K562 (cell line): ENCODE results near the gene PREX1. TPM values are rescaled to one million over a fixed set of nuclear protein-coding genes. Genes with fewer than 3 reads are reported as not detected.

Experiments used
- ATAC-seq: fragments of 200-7000 bp; cut with Tn5 transposase; 3 replicates; pipeline ENCODE4 v1.9.1; 2020; ENCODE audit warnings: moderate library complexity
- BruUV-seq: library from RNA; stranded (reverse); fragments of 400-500 nt; replicated peaks from 2 replicates; lab custom pipeline; 2021; lab: Mats Ljungman, UMichigan
- CTCF ChIA-PET: fragments of 300-600 bp; formaldehyde crosslinking; extraction: SDS; loops from one replicate; lab custom pipeline; 2021; ENCODE audit warnings: low intra/inter-chr PET ratio; lab: Yijun Ruan, JAX
- POLR2A ChIA-PET: fragments of 300-600, 350-650 bp; sonication (Branson Sonifier 250); formaldehyde crosslinking; extraction: SDS; loops from one replicate; lab custom pipeline; 2021; ENCODE audit warnings: antibody characterized with exemption, inconsistent platforms; lab: Yijun Ruan, JAX
- DNase-seq, 4 experiments: peaks; one replicate each; pipeline versions ENCODE4 v3.0.0 to v3.0.0-alpha.2; 2011 to 2018; ENCODE audit warnings: low spot score in 3 of 4, mixed read lengths in 3 of 4; ENCODE audit errors: extremely low read depth in 1 of 4
- FAIRE-seq: peaks from 2 replicates; lab custom pipeline; 2011; peaks lifted over from hg19 to GRCh38; lab: Jason Lieb, UNC
- H2AFZ ChIP-seq: 2 replicates; pipeline ENCODE4 v1.6.0; 2011; ENCODE audit warnings: low read depth, low read length, control low read depth, inconsistent platforms
- H3K27ac ChIP-seq: fragments of 200-600 bp; 3 replicates; pipeline ENCODE4 v1.8.0; 2011; ENCODE audit warnings: low read depth, mild to moderate bottlenecking, control low read depth, inconsistent platforms, low read length, moderate library complexity, mixed read lengths; ENCODE audit errors: extremely low read depth
- H3K27me3 ChIP-seq, 2 experiments: fragments of 300-600 bp in 1 of 2; 2 replicates in 1 of 2; 3 replicates in 1 of 2; pipeline versions ENCODE4 v1.6.0 to v1.8.0; 2011; ENCODE audit warnings: inconsistent platforms in 2 of 2, low read length in 2 of 2, mild to moderate bottlenecking in 1 of 2, mixed read lengths in 1 of 2, moderate library complexity in 1 of 2; ENCODE audit not compliant: control insufficient read depth in 2 of 2, insufficient read depth in 2 of 2
- H3K36me3 ChIP-seq: fragments of 300-600 bp; 3 replicates; pipeline ENCODE4 v1.8.0; 2011; ENCODE audit warnings: mild to moderate bottlenecking, low read length, inconsistent platforms; ENCODE audit not compliant: control insufficient read depth, insufficient read depth
- H3K4me1 ChIP-seq, 2 experiments: fragments of 200-600 bp in 1 of 2; replicated peaks in 1 of 2; 2 replicates in 1 of 2; 3 replicates in 1 of 2; pipeline versions ENCODE4 v1.5.1 to v1.8.0; 2011; ENCODE audit warnings: inconsistent platforms in 2 of 2, low read length in 2 of 2, mild to moderate bottlenecking in 1 of 2, mixed read lengths in 1 of 2, moderate library complexity in 1 of 2; ENCODE audit not compliant: control insufficient read depth in 2 of 2, insufficient read depth in 2 of 2
- H3K4me2 ChIP-seq: 2 replicates; pipeline ENCODE4 v1.6.1; 2011; ENCODE audit warnings: low read length, control low read depth, inconsistent platforms, mixed read lengths; ENCODE audit not compliant: insufficient read depth
- H3K4me3 ChIP-seq: fragments of 200-600 bp; sonication (generic), shearing (Covaris generic); 2 replicates; pipeline ENCODE4 v1.5.1; 2016; ENCODE audit warnings: control low read depth, inconsistent platforms
- H3K79me2 ChIP-seq: fragments of 200-600 bp; 3 replicates; pipeline ENCODE4 v1.8.0; 2011; ENCODE audit warnings: low read length, inconsistent platforms; ENCODE audit not compliant: control insufficient read depth, insufficient read depth
- H3K9ac ChIP-seq, 2 experiments: 2 replicates each; pipeline versions ENCODE4 v1.6.0 to v1.6.1; 2011; ENCODE audit warnings: low read depth in 2 of 2, low read length in 2 of 2, control low read depth in 1 of 2, inconsistent platforms in 1 of 2, mild to moderate bottlenecking in 1 of 2, mixed read lengths in 1 of 2; ENCODE audit not compliant: insufficient read depth in 1 of 2
- H3K9me1 ChIP-seq: one replicate; pipeline ENCODE4 v1.6.0; 2011; ENCODE audit warnings: inconsistent platforms, mild to moderate bottlenecking, low read length, moderate library complexity; ENCODE audit not compliant: control insufficient read depth, insufficient read depth
- H3K9me3 ChIP-seq: replicated peaks from 2 replicates; pipeline ENCODE4 v1.5.1; 2011; ENCODE audit warnings: low read depth, low read length, inconsistent platforms; ENCODE audit not compliant: control insufficient read depth, insufficient read depth
- H4K20me1 ChIP-seq: replicated peaks from 2 replicates; pipeline ENCODE4 v1.6.1; 2011; ENCODE audit warnings: low read length, inconsistent platforms, mixed read lengths; ENCODE audit not compliant: control insufficient read depth, insufficient read depth
- BCOR ChIP-seq: fragments of 450-650 bp; IDR thresholded peaks from 2 replicates; pipeline ENCODE4 v1.6.1; 2016
- HDAC2 ChIP-seq: fragments of 450-650 bp; IDR thresholded peaks from 2 replicates; pipeline ENCODE4 v1.6.1; 2016; ENCODE audit warnings: mild to moderate bottlenecking
- KDM1A ChIP-seq, 2 experiments: fragments of 450-650 bp; IDR thresholded peaks; 2 replicates each; pipeline ENCODE4 v1.6.1; 2016; ENCODE audit warnings: mild to moderate bottlenecking in 2 of 2
- NCOR1 ChIP-seq: fragments of 450-650 bp; IDR thresholded peaks from 2 replicates; pipeline ENCODE4 v1.6.1; 2016; ENCODE audit warnings: mild to moderate bottlenecking, moderate library complexity
- RBM25 ChIP-seq: fragments of 200-400 bp; formaldehyde crosslinking; IDR thresholded peaks from 2 replicates; pipeline ENCODE4 v1.6.1; 2018; ENCODE audit warnings: low read length, low read depth, moderate library complexity; ENCODE audit not compliant: severe bottlenecking
- RCOR1 ChIP-seq, 2 experiments: IDR thresholded peaks; 2 replicates each; pipeline ENCODE4 v1.6.1; 2012; ENCODE audit warnings: low read depth in 2 of 2, low read length in 2 of 2, borderline replicate concordance in 1 of 2, improper control_type of control experiment in 1 of 2
- SMARCA5 ChIP-seq: fragments of 450-650 bp; IDR thresholded peaks from 2 replicates; pipeline ENCODE4 v1.6.1; 2016
- ZFP36 ChIP-seq: fragments of 150-350 bp; IDR thresholded peaks from 2 replicates; pipeline ENCODE4 v1.6.1; 2018; ENCODE audit warnings: low read length, low read depth; ENCODE audit not compliant: partially characterized antibody
- in situ Hi-C: fragments of 300-500 bp; cut with MboI; formaldehyde crosslinking; loops from 4 replicates; pipeline ENCODE4 v1.15.0; 2018; ENCODE audit warnings: inconsistent platforms, mixed read lengths
- intact Hi-C: fragments of 100-400 bp; cut with micrococcal nuclease; formaldehyde crosslinking; loops from 2 replicates; pipeline ENCODE4 v1.14.2; 2022
- polyA plus RNA-seq, 8 experiments: library from polyadenylated mRNA; depleted of rRNA in 4 of 8; stranded (reverse) in 5 of 8; unstranded in 3 of 8; fragments of >200 nt; fragmentation: Nextera tagmentation in 2 of 8; fragmentation: Illumina TruSeq in 1 of 8; extraction: Ambion mirVana in 2 of 8; extraction: Trizol in 1 of 8; gene quantifications; 2 replicates each; pipeline versions ENCODE4 v1.2.1 to v1.2.3, GENCODE V29; 2011 to 2014; ENCODE audit warnings: inconsistent platforms in 1 of 8, missing spikeins in 1 of 8
- total RNA-seq, 7 experiments: library from RNA; depleted of rRNA in 6 of 7; stranded (reverse); fragments of >200 nt in 6 of 7; fragmentation: Illumina TruSeq in 2 of 7; extraction: Trizol in 2 of 7; gene quantifications; 2 replicates each; pipeline versions ENCODE4 v1.2.1 to v1.2.3, GENCODE V29; 2011 to 2021; ENCODE audit warnings: low replicate concordance in 1 of 7
- TF ChIP-seq, protein P1 (sequence below), 3 experiments: fragments of 200-800 bp in 1 of 3; sonication (Bioruptor generic) in 1 of 3; sonication (generic) in 1 of 3; formaldehyde crosslinking in 1 of 3; IDR thresholded peaks; 2 replicates each; pipeline versions ENCODE4 v1.6.1 to v1.8.0; 2016 to 2022; ENCODE audit warnings: mild to moderate bottlenecking in 2 of 3, missing compliant biosample characterization in 2 of 3, missing genetic modification characterization in 2 of 3, missing genetic modification reagents in 1 of 3
- TF ChIP-seq, protein P2 (sequence below): fragments of 200-800 bp; sonication (Bioruptor generic); IDR thresholded peaks from 2 replicates; pipeline ENCODE4 v1.6.1; 2016; ENCODE audit warnings: missing genetic modification characterization, missing compliant biosample characterization

Gene PREX1
- total and polyA plus RNA-seq, 9 of the 15 experiments (the other 6 are each of a cell fraction or from before 2014, with no cell fraction given): 0.37 to 10.4 (median 4.8) TPM

DNA sequence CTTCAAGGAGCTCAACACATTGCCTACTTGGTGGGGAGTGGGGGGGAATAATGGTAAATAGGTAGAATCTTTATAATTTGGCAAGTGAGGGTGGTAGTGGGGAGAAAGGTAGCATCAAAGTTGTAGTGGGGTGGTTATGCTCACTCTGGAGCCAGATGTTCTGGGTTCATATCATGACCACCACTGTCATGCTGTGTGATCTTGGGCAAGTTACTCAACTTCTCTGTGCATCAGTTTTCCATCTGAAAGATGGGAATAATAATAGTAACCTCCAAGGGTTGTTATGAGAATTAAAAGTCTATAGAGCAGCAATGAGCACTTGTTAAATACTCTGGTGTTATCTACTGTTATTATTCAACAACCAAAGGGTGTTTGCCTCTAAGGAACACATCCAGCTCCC is 22.0 kb upstream of the PREX1 start:
- POLR2A ChIA-PET: interaction anchor here (0.6 to 1.7 kb wide), 9 partner anchors 8 to 197 kb away, joined by 3 to 6 read pairs (median 3); no protein-coding TSS in a partner anchor
- no peak overlapping the region for H2AFZ ChIP-seq
- no peak overlapping the region for H3K4me2 ChIP-seq
- no peak overlapping the region for H3K27ac ChIP-seq
- BruUV-seq: no TSS peak
- ATAC-seq (no peak), FAIRE-seq (no peak), DNase-seq (no peak)
- peaks cover 14 to 20% of the 10 kb centered on the region in 2 experiments; a peak in 4 of 5 replicates for H3K4me1 ChIP-seq
- intact Hi-C loops: no loop called here
- CTCF ChIA-PET: no interaction called here
- H3K9me3 ChIP-seq: no peaks in the 10 kb centered on the region
- H3K79me2 ChIP-seq: no peaks in the 10 kb centered on the region
- H3K4me3 ChIP-seq: no peak overlapping the region
- no peaks in the 10 kb centered on the region for H4K20me1 ChIP-seq
- H3K9me1 ChIP-seq: no peaks in the 10 kb centered on the region
- H3K9ac ChIP-seq: no peak overlapping the region
- in situ Hi-C loops: no loop called here
- H3K27me3 ChIP-seq: no peaks in the 10 kb centered on the region
- peaks cover 2% of the 10 kb centered on the region; the same call in 1 of the 3 replicates for H3K36me3 ChIP-seq
- TF ChIP-seq SMARCA5 (0 out of 2 replicates have a peak, but pooled peaks have one; percentile 49), RCOR1 (IDR thresholded peaks at IDR 0.05; ENCODE audit: borderline replicate concordance in 1 of 2, low read depth in 2 of 2, low read length in 2 of 2) (peak in 1 of 2 experiments; percentile 54; a peak in 1 of 4 replicates), KDM1A (IDR thresholded peaks at IDR 0.05) (peak; percentile 66 to 78), NCOR1 (no peak), HDAC2 (0 out of 2 replicates have a peak, but pooled peaks have one; percentile 20), BCOR (peak; percentile 91), RBM25 (peak; percentile 88), ZFP36 (peak; percentile 88)
- TF ChIP-seq, protein P1, sequence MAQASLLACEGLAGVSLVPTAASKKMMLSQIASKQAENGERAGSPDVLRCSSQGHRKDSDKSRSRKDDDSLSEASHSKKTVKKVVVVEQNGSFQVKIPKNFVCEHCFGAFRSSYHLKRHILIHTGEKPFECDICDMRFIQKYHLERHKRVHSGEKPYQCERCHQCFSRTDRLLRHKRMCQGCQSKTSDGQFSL (CRISPR knock-in tag; IDR thresholded peaks at IDR 0.05): peak; percentile 69
- TF ChIP-seq, protein P1 (tag; IDR thresholded peaks at IDR 0.05): no peak
- TF ChIP-seq, protein P2, sequence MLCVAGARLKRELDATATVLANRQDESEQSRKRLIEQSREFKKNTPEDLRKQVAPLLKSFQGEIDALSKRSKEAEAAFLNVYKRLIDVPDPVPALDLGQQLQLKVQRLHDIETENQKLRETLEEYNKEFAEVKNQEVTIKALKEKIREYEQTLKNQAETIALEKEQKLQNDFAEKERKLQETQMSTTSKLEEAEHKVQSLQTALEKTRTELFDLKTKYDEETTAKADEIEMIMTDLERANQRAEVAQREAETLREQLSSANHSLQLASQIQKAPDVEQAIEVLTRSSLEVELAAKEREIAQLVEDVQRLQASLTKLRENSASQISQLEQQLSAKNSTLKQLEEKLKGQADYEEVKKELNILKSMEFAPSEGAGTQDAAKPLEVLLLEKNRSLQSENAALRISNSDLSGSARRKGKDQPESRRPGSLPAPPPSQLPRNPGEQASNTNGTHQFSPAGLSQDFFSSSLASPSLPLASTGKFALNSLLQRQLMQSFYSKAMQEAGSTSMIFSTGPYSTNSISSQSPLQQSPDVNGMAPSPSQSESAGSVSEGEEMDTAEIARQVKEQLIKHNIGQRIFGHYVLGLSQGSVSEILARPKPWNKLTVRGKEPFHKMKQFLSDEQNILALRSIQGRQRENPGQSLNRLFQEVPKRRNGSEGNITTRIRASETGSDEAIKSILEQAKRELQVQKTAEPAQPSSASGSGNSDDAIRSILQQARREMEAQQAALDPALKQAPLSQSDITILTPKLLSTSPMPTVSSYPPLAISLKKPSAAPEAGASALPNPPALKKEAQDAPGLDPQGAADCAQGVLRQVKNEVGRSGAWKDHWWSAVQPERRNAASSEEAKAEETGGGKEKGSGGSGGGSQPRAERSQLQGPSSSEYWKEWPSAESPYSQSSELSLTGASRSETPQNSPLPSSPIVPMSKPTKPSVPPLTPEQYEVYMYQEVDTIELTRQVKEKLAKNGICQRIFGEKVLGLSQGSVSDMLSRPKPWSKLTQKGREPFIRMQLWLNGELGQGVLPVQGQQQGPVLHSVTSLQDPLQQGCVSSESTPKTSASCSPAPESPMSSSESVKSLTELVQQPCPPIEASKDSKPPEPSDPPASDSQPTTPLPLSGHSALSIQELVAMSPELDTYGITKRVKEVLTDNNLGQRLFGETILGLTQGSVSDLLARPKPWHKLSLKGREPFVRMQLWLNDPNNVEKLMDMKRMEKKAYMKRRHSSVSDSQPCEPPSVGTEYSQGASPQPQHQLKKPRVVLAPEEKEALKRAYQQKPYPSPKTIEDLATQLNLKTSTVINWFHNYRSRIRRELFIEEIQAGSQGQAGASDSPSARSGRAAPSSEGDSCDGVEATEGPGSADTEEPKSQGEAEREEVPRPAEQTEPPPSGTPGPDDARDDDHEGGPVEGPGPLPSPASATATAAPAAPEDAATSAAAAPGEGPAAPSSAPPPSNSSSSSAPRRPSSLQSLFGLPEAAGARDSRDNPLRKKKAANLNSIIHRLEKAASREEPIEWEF (CRISPR knock-in tag): no peak
